NT2/D1 (cell line): ENCODE results near the gene RBM12.

Experiments
- DNase-seq: peaks from one replicate; pipeline ENCODE4 v3.0.0-alpha.2; 2011; ENCODE audit warnings: low read depth, low spot score
- H3K27me3 ChIP-seq: 2 replicates; pipeline ENCODE4 v1.6.0; 2011; ENCODE audit warnings: mild to moderate bottlenecking; ENCODE audit not compliant: insufficient read length, insufficient read depth
- H3K36me3 ChIP-seq: 2 replicates; pipeline ENCODE4 v1.6.1; 2011; ENCODE audit warnings: mild to moderate bottlenecking, low read length, mixed read lengths; ENCODE audit not compliant: insufficient read depth, insufficient read length
- H3K4me1 ChIP-seq: 2 replicates; pipeline ENCODE4 v1.5.1; 2011; ENCODE audit not compliant: insufficient read depth, insufficient read length
- H3K4me3 ChIP-seq: 2 replicates; pipeline ENCODE4 v1.5.1; 2011; ENCODE audit warnings: low read depth; ENCODE audit not compliant: insufficient read length
- H3K9ac ChIP-seq: 2 replicates; pipeline ENCODE4 v1.6.0; 2011; ENCODE audit warnings: low read depth; ENCODE audit not compliant: insufficient read length
- H3K9me3 ChIP-seq: 2 replicates; pipeline ENCODE4 v1.5.1; 2011; ENCODE audit warnings: mild to moderate bottlenecking, low read length; ENCODE audit not compliant: insufficient read depth
- SUZ12 ChIP-seq: IDR thresholded peaks from 2 replicates; pipeline ENCODE4 v1.6.1; 2011; ENCODE audit not compliant: insufficient read length, insufficient read depth; ENCODE audit errors: extremely low read depth
- YY1 ChIP-seq: IDR thresholded peaks from 2 replicates; pipeline ENCODE4 v1.6.1; 2011; ENCODE audit not compliant: insufficient read length, insufficient read depth
- ZNF274 ChIP-seq: IDR thresholded peaks from 2 replicates; pipeline ENCODE4 v1.6.1; 2011; ENCODE audit warnings: mild to moderate bottlenecking, low read depth, low read length

The RBM12 gene

DNA sequence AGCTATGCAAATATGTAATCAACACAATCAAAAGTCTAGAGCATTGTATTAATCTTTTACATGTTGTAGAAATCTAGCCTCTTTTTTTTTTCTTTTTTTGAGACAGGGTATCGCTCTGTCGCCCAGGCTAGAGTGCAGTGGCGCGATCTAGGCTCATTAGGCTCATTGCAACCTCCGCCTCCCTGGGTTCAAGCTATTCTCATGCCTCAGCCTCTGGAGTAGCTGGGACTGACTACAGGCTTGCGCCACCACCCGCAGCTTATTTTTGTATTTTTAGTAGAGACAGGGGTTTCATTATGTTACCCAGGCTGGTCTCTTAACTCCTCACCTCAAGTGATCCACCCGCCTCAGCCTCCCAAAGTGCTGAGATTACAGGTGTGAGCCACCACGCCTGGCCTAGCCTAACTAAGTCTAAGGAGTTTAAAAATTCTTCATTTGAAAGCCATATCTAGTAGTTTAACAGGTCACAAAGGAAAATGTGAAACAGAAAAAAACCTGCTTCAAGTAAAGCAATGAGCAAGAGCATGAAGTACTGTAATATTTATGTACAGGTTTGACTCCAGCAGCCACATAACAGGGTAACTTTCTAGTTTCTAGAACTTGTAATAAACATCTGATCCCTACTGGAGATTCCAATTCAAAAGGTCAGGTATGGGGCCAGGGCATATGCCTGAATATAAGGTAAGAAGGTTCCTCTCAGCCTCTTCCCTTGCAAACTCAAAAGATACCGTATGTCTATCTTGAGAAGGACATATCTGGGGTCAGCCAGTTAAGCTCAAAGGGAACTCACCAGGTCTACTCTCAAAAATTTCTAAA is 4.4 kb downstream of the RBM12 start:
- Histone ChIP-seq H3K27me3 (no peaks in the 10 kb centered on the region), H3K36me3 (peaks cover 23% of the 10 kb centered on the region), H3K4me1 (no peaks in the 10 kb centered on the region), H3K9ac (no peak overlapping the region), H3K4me3 (no peak overlapping the region), H3K9me3 (no peaks in the 10 kb centered on the region)
- TF ChIP-seq ZNF274, result no peak
- no peak for TF ChIP-seq SUZ12
- TF ChIP-seq YY1, result no peak
- DNase-seq, result no peak

DNA sequence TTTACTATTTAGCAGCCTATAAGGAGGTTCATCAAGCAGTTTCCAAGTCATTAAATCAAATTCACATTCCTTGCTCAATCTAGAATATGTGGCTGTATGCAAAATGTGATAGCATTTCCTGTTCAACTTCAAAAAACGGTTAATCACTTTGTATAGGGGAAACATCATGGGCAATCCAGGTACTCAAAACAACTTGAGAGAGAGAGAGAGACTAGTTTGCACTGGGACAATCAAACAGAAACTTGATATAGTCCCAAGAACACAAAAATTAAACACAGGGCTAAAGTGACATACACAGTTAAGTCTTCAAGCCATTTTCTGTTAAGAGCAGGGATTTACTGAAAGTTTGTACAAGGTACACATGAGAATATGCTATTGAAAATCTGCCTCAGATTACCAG is 7.4 kb downstream of the RBM12 start:
- no peak for DNase-seq

DNA sequence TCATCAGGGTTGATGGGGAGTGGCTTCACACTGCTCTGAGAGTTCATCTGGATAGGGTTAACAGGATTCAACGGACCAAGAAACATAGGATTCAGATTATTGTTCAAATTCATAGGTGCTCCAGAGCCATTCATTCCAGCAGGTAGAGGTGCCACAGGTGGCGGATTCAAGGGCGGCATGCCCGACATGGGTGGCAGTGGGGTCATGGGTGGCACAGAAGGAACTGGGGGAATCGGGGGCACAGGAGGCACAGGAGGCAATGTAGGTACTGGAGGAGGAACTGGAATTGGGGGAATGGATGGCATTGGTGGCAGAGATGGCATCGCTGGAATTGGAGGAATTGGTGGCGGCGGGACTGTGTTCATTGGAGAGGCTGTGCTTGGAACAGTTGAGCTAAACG is 10.3 kb downstream of the RBM12 start:
- Histone ChIP-seq H3K27me3 (no peaks in the 10 kb centered on the region), H3K36me3 (peaks cover 67% of the 10 kb centered on the region), H3K4me1 (peaks cover 2% of the 10 kb centered on the region), H3K9me3 (no peaks in the 10 kb centered on the region), H3K9ac (no peak overlapping the region), H3K4me3 (no peak overlapping the region)
- TF ChIP-seq ZNF274 (no peak), SUZ12 (no peak), YY1 (no peak)
- DNase-seq, result no peak

More for the DNA sequence above, 7.4 kb downstream of the RBM12 start:
- no peak for TF ChIP-seq ZNF274
- no peak for TF ChIP-seq SUZ12
- TF ChIP-seq YY1, result no peak
- no peak overlapping the region for H3K4me3 ChIP-seq
- H3K4me1 ChIP-seq, result peaks cover 2% of the 10 kb centered on the region
- H3K36me3 ChIP-seq, result peaks cover 49% of the 10 kb centered on the region
- no peaks in the 10 kb centered on the region for H3K9me3 ChIP-seq
- H3K9ac ChIP-seq, result no peak overlapping the region
- H3K27me3 ChIP-seq, result no peaks in the 10 kb centered on the region

DNA sequence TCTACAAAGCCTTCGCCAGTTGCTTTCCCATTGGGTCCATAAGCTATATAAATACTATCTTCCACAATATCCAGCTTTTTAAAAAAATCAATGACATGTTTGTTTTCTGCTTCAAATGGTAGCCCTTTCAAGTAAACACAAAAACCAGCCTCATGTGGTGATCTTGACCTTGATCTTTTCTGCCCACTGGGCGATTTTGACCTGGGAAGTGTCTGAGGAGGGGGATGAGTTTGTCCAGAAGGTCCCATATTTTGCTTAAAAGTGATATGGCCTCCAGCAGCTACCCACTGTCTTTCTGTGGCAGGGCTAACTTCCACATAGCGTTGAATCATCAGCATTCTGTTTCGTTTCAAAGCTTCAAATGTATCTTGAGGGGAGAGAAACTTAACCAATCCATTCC is 10.8 kb downstream of the RBM12 start:
- Histone ChIP-seq H3K9ac (no peak overlapping the region), H3K9me3 (no peaks in the 10 kb centered on the region), H3K4me1 (peaks cover 2% of the 10 kb centered on the region), H3K27me3 (no peaks in the 10 kb centered on the region), H3K4me3 (no peak overlapping the region), H3K36me3 (peaks cover 67% of the 10 kb centered on the region)
- TF ChIP-seq ZNF274 (no peak), SUZ12 (no peak), YY1 (no peak)
- no peak for DNase-seq

DNA sequence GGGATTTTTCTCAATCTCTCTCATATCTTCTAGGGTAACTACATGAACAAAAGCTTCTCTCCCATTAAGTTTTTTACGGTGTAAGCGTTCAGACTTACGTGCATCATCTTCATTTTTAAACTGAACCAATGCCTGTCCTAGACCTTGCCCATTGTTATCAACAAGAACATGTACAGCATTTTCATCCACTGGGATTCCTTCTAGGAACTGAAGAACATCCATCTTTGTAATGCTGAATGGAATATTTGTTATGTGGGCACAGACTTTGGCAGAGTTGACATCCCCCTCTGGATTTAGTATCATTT is 11.3 kb downstream of the RBM12 start:
- Histone ChIP-seq H3K36me3 (peaks cover 67% of the 10 kb centered on the region), H3K27me3 (no peaks in the 10 kb centered on the region), H3K9me3 (no peaks in the 10 kb centered on the region), H3K4me3 (no peak overlapping the region), H3K4me1 (peaks cover 2% of the 10 kb centered on the region), H3K9ac (no peak overlapping the region)
- TF ChIP-seq YY1 (no peak), SUZ12 (no peak), ZNF274 (no peak)
- no peak for DNase-seq

DNA sequence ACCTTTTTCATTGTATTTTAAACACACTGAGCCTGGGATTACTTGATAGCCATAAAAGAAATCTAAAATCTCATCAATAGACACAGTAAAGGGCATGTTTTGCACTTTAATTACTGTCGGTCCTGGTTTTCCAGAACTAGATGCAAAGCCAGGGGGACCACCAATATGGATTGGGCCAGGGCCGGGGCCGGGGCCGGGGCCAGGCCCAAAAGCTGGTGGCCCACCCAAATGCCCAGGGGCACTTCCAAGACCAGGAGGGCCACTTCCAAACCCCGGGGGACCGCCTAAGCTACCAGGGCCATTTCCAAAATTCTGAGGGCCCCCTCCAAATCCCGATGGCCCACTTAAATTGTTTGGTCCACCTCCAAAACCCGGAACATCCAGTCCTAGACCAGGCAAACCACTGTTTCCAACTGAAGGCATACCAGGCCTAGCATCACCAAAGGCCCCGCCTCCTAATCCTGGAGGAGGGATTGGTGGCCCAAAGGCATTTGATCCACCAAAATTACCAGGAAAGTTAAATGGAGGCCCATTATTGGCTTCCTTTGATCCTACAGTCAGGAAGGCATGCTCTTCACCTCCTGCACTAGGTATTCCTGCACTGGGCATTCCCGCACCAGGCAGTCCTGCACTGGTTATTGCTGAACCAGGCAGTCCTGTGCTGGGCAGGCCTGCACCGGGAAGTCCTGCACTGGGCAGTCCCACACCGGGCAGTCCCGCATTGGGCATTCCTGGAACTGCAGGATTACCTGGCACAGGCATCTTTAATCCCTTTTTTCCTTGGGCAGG is 11.9 kb downstream of the RBM12 start:
- H3K4me3 ChIP-seq, result no peak overlapping the region
- TF ChIP-seq ZNF274 (no peak), SUZ12 (no peak), YY1 (no peak)
- peaks cover 2% of the 10 kb centered on the region for H3K4me1 ChIP-seq
- no peak for DNase-seq
- H3K36me3 ChIP-seq, result peaks cover 67% of the 10 kb centered on the region
- no peaks in the 10 kb centered on the region for H3K27me3 ChIP-seq
- H3K9ac ChIP-seq, result no peak overlapping the region
- H3K9me3 ChIP-seq, result no peaks in the 10 kb centered on the region

DNA sequence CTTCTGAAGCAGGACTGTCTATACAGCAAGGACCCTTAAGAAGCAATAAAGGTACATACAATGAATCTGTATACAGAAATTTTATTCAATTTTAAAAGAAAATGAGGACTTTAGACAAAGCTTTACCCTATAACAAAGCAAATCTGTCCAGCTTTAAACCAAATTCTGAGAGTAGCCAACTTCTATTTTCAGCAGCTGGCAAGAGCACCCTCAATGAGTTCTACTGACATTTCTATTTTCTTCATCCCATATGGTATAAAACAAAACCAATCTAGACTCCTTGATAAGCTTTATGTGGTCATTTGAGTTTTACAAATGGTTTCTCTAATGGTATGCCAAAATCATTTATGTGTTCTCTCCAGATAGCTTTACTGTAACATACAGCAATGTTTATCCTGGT is 12.7 kb downstream of the RBM12 start:
- Histone ChIP-seq H3K9me3 (no peaks in the 10 kb centered on the region), H3K4me1 (peaks cover 2% of the 10 kb centered on the region), H3K9ac (no peak overlapping the region), H3K4me3 (no peak overlapping the region), H3K27me3 (no peaks in the 10 kb centered on the region), H3K36me3 (peaks cover 60% of the 10 kb centered on the region)
- TF ChIP-seq SUZ12 (no peak), YY1 (no peak), ZNF274 (no peak)
- DNase-seq, result no peak
